ENCODE results near the gene SLCO2A1. TPM values are rescaled to one million over a fixed set of nuclear protein-coding genes. Genes with fewer than 3 reads are reported as not detected.

The SLCO2A1 gene
- total RNA-seq, 1 donor from 2014 or later: 2.5 TPM

DNA sequence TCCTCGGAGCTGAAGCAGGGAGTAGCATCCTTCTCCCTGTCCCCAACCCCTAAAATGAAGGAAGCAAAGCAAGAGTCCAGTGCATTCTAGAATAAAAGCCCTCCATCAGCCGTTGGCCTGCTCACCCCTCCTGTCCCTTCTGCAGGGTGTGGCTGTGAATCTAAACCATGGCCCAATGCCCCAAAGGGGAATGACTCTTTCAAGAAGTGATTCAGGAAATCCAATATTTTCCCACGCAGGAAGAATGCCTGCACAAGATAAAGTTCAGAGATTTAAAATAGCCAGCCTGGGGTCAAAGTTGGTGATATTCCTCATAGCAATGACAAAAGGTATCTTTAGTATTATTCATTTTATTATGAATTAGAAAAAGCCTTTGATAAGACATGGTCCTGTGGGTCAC lies 38.5 kb downstream of the SLCO2A1 start:
- TF ChIP-seq, protein P1, sequence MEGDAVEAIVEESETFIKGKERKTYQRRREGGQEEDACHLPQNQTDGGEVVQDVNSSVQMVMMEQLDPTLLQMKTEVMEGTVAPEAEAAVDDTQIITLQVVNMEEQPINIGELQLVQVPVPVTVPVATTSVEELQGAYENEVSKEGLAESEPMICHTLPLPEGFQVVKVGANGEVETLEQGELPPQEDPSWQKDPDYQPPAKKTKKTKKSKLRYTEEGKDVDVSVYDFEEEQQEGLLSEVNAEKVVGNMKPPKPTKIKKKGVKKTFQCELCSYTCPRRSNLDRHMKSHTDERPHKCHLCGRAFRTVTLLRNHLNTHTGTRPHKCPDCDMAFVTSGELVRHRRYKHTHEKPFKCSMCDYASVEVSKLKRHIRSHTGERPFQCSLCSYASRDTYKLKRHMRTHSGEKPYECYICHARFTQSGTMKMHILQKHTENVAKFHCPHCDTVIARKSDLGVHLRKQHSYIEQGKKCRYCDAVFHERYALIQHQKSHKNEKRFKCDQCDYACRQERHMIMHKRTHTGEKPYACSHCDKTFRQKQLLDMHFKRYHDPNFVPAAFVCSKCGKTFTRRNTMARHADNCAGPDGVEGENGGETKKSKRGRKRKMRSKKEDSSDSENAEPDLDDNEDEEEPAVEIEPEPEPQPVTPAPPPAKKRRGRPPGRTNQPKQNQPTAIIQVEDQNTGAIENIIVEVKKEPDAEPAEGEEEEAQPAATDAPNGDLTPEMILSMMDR (IDR thresholded peaks at IDR 0.05; ENCODE audit: insufficient read depth, low read length, poor library complexity, severe bottlenecking): no peak
- no peak overlapping the region for H3K4me3 ChIP-seq (ENCODE audit: low read depth, low read length)
- DNase-seq (ENCODE audit: low read depth): no peak
- no peaks in the 10 kb centered on the region for H3K27me3 ChIP-seq (ENCODE audit: control insufficient read depth, insufficient read depth, low read length)
- H3K36me3 ChIP-seq (ENCODE audit: control insufficient read depth, insufficient read depth, low read length): no peaks in the 10 kb centered on the region

DNA sequence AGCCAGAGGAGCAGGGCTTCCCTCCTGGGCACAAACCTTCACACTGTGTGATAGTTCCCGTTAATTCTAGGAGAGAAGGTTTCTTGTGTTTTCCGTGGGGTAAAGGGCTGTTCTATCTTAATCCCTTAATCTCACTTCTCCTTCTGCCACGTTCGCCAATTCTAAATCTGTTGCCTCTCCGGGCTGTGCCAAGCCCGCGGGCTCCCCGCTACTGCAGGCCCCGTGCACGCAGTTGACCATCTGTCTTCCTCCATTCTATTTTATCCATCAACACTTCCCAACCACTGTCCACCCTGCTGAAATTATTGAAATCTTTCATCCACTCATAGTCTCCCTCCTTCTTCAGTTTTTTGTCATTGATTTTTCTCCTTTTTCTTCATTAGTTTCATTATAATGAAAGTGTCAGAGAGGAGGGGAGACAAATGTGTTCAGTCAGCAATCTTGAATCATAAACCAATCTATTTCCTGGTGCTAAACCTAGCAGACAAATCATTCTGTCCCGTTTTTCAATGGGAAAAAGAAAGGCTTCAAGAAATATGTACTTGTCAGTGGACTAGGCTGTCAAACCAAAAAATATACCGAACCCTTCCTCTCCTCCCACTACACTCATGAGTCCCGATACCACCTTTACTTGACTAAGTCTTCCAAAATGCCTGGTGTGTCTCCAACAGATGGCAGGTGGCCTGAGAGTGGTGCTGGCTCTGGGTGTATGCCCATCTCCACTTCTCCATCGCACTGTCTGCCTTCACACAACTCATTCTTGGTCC lies 39.6 kb downstream of the SLCO2A1 start:
- TF ChIP-seq, protein P1 (IDR thresholded peaks at IDR 0.05; ENCODE audit: insufficient read depth, low read length, poor library complexity, severe bottlenecking): no peak
- DNase-seq (ENCODE audit: low read depth): no peak
- Histone ChIP-seq H3K36me3 (ENCODE audit: control insufficient read depth, insufficient read depth, low read length) (no peaks in the 10 kb centered on the region), H3K4me3 (ENCODE audit: low read depth, low read length) (no peak overlapping the region), H3K27me3 (ENCODE audit: control insufficient read depth, insufficient read depth, low read length) (no peaks in the 10 kb centered on the region)

DNA sequence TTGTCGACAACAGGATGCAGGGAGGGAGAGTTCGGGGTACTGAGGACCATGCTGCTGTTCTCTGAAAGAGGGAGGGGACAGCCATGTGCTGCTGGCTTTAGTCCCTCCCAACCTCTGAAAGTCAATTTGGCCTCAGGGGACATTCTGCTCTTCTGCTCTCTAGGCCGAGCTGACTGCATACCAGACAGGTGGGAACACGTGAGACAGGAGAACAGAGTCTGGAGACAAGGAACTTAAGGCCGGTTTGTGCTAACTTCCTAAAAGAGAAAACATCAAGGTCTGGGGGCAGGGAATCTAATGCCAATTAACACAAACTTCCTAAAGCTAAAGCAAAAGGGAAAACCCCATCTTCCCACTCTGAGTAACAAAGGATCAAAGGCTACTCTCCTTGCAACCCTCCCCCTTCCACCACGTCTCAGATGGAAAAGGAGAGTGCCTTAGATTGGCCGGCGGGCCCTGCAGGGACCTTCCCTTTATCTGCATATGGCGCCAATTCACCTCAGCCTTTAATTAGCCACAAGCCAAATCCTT lies 41.0 kb downstream of the SLCO2A1 start:
- no peak overlapping the region for H3K4me3 ChIP-seq (ENCODE audit: low read depth, low read length)
- TF ChIP-seq, protein P1 (IDR thresholded peaks at IDR 0.05; ENCODE audit: insufficient read depth, low read length, poor library complexity, severe bottlenecking): no peak
- no peaks in the 10 kb centered on the region for H3K36me3 ChIP-seq (ENCODE audit: control insufficient read depth, insufficient read depth, low read length)
- DNase-seq (ENCODE audit: low read depth): no peak
- H3K27me3 ChIP-seq (ENCODE audit: control insufficient read depth, insufficient read depth, low read length): no peaks in the 10 kb centered on the region

DNA sequence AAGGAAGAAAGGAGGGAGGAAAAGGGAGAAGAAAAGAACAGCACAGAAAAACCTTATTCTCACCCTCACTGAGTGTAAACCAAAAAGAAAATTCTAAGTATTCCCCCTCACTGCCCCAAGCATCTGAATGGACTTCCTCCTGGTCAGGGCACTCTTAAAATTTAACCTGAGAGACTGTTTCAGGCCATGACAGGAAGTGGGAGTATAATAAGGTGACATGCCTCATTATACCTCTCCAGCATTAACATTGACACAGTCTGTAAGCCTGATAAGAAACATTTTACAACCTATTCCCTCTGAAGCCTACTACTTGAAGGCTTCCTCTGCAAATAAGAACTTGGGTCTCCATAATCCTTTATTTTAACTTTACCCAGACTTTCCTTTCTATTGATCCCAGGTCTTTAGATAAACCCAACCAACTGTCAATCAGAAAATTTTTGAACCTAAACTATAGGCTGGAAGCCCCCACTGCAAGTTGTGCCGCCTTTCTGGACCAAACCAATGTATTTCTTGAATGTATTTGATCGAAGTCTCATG lies 41.7 kb downstream of the SLCO2A1 start:
- no peaks in the 10 kb centered on the region for H3K27me3 ChIP-seq (ENCODE audit: control insufficient read depth, insufficient read depth, low read length)
- DNase-seq (ENCODE audit: low read depth): no peak
- TF ChIP-seq, protein P1 (IDR thresholded peaks at IDR 0.05; ENCODE audit: insufficient read depth, low read length, poor library complexity, severe bottlenecking): no peak
- no peaks in the 10 kb centered on the region for H3K36me3 ChIP-seq (ENCODE audit: control insufficient read depth, insufficient read depth, low read length)
- no peak overlapping the region for H3K4me3 ChIP-seq (ENCODE audit: low read depth, low read length)

DNA sequence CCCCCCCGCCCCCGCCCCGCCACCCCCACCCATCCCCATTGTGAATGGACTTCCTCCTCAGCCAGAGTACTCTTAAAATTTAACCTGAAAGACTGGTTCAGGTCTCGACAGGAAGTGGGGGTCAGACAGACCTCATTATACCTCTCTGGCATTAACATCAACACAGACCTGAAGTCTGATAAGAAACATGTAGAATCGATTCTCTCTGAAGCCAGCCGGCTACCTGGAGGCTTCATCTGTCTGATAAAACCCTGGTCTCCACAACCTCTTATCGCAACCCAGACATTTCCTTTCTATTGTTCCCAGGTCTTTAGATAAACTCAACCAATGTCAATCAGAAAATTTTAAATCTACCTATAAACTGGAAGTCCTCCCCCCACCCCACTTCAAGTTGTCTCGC lies 42.6 kb downstream of the SLCO2A1 start:
- H3K36me3 ChIP-seq (ENCODE audit: control insufficient read depth, insufficient read depth, low read length): no peaks in the 10 kb centered on the region
- TF ChIP-seq, protein P1 (IDR thresholded peaks at IDR 0.05; ENCODE audit: insufficient read depth, low read length, poor library complexity, severe bottlenecking): no peak
- H3K27me3 ChIP-seq (ENCODE audit: control insufficient read depth, insufficient read depth, low read length): no peaks in the 10 kb centered on the region
- no peak overlapping the region for H3K4me3 ChIP-seq (ENCODE audit: low read depth, low read length)
- no peak for DNase-seq (ENCODE audit: low read depth)

Measured in kidney epithelial cell (primary cell).